ENCODE data around the gene TBC1D30.

Gene TBC1D30

DNA sequence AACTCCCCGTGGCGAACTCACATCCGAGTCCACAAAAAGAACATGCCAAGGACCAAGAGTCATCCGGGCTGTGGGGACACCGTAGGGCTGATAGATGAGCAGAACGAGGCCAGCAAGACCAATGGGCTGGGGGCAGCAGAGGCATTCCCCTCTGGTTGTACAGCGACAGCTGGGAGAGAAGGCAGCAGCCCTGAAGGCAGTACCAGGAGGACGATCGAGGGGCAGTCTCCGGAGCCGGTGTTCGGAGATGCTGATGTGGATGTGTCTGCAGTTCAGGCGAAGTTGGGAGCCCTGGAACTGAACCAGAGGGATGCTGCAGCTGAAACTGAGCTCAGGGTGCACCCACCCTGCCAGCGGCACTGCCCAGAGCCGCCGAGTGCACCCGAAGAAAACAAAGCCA, 50.7 kb downstream of the TBC1D30 start:
- no peak for DNase-seq

DNA sequence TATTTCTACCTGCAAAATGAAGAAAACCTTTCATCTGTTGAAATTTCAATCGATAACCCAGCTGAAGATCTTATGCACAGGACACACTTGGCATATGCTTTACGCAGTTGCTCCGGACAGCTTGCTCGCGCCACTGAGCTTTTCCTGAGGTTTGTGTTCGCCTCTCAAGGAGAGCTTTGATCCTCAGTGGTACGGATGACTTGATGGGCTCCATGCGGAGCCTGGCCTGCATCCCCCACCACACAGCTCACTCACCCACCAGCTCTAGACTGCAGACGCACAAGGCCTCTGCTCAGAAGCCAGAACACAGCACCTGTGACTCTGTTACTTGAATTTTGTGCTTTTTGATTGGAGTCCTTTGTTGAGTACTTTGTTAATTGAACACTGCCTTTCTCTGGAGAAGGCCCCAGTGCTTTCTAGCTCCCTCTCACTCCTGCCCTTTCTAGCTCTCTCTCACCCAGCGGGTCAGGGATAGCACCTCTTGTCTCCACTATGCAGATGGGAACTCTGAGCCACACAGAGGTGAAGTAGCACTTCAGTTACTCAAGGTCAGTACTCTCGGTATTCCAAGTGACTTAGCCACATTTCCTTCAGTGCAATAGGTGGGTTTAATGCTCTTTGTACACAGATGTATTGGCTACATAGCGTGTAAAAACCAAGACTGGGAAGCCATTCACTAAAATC, 52.1 kb downstream of the TBC1D30 start:
- DNase-seq = no peak

DNA sequence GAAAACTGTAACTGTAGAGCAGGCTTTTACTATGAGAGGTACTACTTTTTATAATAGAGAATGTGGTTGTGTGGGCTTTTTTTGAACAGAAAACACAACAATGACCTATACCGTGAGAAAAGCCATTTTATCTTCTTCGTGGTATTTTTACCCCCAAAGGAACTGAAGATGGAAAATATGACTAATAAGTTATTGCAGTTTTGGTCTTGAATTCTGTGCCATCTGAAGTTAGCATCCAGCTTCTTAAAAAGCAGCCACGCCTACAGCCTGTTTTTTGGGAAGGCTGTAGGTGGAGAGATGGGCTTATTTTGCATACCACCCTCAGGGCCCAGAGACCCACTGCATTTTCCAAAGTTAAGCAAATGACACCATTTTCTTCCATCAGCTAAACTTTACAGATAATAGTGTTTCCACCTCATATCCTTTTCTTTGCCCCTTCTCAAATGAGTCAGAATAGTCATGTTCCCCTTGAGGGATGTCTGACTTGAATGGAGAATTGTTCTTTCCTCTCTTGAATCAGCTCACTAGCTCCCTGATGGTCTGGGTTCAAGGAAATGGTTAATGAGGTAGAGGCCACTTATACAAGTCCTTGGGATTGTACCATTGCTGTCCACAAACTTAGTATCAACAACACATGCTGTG, 53.0 kb downstream of the TBC1D30 start:
- no peak for DNase-seq

DNA sequence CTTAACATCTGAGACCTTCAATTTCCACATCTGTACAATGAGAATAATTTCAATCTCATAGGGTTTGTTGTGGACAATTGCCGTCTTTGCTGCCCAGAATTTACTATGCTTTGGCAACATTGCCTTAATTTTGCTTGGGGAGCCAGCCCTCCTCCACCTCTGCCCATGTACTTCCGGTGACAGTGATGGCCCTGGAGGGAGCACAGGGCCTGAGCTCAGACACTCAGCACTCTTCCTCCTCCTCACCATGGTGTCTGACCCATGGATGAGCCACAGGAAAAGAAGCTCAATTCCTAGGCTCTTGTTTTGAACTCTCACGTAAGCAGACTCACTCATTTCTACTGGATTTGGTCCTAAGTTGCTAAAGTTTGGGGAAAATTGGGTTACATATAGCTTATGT, 58.2 kb downstream of the TBC1D30 start:
- DNase-seq = no peak

DNA sequence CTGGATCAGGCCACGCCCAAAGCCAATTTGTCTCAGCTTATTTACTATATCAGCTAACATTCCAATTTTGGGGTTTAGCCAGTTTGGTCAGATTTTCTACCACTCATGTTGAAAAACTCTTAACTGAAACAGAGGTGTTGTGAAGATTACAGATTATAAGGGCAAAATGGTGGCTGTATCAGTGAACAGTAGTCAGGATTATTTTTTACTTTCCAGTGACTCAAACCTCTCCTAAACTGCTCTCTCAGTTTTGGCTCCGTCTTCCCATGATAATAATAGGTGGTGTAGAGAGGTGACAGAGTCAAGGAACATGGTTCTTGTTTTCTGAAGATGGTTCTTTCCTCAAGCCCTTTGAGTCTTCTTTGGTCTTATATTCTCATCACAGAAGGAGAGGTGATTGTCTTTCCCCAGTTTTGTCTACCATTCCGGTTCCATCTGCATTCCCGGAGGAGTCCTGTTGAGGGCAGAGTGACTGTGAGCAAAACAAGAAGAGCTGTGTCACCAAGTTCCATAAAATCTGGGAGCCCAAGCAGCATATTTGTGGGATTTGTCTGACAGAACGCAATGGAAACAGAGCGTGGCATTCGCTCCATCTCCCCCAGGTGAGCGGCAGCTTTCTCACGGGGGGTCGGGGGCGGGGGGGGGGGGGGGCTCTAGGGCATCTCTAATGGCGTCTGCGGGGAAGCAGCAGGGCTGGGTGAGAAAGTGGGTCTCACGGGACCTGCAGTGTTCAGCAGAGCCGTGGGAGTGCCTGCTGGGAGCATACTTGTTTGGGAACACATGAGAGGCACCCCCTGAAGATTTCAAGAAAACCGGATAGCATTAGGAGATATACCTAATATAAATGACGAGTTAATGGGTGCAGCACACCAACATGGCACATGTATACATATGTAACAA, 59.1 kb downstream of the TBC1D30 start:
- no peak for DNase-seq

DNA sequence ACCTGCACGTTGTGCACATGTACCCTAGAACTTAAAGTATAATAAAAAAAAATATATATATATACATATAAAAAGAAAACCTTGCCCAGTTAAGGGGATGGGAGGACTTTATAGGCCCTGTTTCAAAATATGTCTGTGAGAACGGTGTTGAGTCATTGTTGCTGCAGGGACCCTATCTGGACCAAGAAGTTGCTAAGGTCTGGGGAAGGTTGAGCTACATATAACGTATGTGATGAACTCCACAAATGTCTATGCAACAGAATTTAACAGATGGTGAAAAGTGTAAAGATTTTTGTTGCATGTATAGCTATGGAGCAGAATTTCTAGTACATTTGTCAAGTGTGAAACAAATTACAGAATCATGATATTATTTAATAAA, 59.7 kb downstream of the TBC1D30 start:
- DNase-seq = no peak

DNA sequence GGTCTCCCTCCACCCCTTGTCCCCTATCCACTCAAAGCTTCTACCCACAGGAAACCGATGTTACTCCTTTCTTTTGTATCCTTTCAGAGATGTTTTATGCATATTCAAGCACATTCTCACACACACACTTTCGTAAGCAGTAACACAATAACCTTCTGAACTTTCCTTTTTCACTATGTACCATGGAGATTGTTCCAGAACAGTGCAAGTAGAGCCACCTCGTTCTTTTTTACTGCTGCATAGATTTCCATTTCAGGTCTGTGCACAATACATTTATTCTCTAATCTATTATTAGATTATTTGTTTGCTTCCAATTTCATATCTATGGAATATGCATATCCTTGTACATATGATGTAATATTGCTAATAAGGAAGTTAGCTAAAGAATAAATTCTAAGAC, 60.3 kb downstream of the TBC1D30 start:
- DNase-seq = no peak

DNA sequence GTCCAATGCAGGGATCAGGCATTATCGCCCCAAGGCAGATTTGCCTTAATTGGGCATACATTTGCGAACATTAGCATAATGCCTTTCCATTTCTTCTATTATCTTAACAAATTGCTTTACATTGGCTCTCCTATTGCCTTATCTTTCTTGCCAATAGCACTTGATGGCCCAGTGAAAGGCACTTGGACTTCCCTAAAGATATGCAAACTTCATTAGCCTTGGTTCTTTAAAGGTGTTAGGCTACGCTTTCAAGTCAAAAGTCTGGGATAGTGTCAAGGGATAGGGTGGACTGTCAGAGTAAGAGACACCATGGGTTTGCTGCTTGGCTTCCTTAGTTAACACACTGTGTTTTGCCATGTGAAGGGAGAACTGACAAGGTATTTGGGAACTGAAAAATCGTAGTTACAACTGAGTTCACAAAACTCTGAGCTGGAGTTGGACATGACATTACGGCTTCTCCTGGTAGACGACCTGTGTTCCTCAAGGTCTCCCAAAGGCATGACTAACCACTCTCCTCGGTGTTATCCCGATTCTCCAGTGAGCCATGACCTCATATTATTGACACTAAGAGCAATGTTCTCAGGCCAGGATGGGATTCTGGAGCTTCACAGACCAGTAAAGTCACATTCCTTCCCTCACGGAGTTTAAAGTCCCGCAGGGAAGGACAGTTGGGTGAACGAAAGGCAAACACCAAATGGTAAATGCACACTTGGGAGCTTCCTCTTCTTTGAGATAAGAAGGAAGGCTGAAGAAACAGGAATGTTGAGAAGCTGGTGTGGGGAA, 65.2 kb downstream of the TBC1D30 start:
- DNase-seq = no peak

DNA sequence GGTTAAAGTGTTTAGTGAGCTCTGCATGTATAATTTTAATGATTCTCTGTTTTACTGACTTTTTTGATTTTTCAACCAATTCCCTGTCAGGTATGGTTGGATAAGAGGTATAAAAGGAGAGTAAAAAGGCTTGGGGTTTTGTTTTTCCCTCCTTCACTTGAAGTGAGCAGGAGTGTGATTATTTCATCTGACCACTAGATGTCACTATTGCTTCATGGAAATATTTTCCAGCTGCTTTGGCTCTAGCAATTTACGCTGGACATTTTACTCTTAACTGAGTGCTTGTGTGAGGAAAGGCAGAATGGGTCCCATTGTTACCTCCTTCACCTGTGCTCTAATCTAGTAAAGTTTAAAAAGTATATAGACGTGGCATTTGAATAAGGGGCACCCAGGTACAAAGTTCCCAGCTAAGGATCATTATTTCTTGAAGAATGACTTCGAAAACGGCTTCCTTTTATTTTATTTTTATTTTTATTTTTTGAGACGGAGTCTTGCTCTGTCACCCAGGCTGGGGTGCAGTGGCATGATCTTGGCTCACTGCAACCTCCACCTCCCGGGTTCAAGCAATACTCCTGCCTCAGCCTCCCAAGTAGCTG, 66.5 kb downstream of the TBC1D30 start:
- no peak for DNase-seq

DNA sequence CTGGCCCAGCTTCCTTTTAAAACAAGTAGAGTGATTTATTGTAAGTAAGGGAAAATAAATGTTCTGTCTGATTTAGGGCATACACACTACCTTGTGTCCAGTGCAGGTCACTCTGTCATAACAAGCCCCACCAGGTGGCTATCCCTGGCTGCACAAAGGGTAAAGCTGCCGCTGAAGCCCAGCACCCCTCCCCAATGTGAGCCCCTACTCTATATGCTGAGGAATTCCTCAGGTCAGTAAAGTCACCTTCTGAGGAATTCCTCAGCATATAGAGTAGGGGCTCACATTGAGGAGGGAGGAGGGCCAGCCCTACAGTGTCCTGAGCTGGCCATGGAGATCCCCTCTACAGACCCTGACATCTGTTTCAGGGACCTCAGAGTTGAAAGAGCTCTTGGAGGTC, 67.2 kb downstream of the TBC1D30 start:
- no peak for DNase-seq

DNA sequence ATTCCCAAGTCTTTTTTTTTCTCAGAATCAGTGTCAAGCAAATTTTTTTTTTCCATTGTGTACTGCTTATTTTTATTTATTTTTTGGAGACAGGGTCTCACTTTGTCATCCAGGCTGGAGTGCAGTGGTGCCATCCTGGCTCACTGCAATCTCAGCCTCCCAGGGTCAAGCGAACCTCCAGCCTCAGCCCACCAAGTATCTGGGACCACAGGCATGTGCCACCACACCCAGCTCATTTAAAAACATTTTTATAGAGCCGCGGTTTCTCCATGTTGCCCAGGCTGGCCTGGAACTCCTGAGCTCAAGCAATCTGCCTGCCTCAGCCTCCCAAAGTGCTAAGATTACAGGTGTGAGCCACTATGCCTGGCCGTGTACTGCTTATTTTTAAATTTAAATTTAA, 68.1 kb downstream of the TBC1D30 start:
- no peak for DNase-seq

DNA sequence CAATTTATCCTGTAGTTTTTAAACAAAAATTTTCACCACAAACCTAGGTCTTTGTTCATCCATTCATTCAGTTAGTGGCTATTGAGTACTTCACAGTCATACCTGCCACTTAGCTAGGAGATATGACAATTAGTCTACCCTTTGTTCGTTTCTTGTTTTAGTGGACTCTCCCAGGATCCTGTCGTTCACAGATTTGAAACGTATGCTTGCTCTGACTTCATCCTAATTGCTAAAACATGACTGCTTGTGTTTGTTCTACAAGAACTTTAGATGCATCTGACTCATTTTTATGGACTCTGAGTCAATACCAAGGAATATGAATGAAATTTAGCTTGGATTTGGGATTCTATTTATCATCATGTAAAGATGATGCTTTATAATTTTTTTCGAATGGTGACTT, 69.5 kb downstream of the TBC1D30 start:
- no peak for DNase-seq

DNA sequence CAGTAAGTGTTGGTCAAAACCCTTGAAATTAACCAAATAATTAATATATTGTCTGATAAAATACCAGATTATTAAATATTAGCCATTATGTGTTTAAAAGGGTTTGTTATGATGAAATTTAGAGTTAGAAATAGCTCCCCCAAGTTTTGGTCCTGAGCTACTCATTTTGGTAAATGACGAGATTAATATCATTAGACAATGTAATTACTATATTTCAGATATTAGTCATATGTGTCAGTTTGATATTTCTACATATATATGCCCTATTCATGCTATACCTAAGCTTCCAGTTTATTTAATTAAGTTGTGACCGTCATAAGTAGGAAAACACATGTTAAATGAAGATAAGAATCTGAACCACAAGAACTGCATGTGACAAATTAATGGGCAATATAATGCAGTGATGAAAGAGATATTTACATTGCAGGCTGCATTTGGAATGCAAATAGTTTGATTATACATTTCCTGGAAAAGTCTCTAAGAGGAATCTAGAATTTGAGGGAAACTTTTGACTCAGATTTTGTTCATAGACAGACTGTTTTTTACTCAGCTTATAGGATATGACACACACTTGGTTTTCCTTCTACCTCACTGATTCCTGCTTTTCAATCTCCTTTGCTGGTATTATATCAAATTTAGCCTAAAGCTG, 70.5 kb downstream of the TBC1D30 start:
- DNase-seq = no peak

DNA sequence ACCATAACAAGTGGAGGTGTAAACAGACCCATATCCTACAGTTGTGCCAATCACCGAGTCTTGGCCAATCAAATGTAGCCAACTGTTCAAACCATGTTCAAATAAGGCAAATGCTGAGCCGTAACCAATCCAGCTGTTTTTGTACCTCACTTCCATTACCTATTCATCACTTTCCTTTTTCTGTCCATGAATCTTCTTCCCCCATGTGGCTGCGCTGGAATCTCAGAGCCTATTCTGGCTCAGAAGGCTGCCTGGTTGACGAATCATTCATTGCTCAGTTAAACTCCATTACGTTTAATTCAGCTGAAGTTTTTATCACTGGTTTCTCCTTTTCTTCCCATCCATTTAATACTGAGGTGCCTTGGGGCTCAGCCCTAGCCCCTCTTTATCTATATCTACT, 71.1 kb downstream of the TBC1D30 start:
- no peak for DNase-seq

DNA sequence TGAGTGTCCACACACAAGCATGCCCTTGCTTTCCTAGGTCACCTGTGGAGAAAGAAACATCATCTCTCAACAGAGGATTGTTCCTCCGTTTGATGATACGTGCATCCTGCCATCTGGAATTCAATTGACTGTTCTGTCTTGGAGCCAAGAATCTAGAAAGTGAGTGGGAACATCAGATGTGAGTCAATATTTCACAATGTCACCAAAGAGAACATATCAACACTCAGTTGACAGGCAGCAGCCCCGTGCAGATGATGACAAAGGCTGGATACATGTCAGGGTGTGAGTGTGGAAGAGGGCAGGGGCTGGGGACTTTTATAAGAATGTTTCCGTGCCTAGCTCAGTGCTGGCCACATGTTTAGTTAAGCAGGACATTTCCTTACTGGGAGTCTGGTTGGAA, 76.1 kb downstream of the TBC1D30 start:
- no peak for DNase-seq

DNA sequence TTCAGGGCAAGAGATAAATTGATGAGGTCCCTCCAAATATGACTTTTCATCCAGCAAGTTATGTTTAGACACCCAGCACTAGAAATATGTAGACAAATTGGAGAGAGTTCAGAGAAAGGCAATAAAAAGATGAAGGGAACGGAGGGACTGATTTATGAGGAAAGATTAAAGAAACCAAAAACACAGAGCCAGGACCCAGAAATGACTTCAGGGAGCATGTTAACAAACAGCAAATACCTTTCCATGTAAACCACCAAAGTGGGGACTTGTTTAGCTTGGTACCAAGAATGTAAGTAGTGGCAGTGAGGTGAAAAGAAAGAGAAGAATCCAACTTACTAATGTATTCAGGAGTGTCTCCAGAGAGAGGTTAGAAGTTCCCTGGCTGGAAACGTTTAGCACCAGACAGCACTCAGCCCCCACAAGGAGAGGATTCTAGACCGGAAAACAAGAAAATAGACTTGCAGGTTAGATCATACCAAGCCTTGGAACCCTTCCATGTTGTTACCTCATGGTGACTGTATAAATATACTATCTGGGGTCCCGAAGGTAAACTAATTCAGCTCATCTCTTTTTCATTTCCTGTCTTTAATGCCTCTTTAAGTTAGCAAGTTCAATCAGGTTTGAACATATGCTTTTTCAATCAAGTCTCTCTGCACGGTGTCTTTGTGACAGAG, 79.2 kb downstream of the TBC1D30 start:
- DNase-seq = no peak

DNA sequence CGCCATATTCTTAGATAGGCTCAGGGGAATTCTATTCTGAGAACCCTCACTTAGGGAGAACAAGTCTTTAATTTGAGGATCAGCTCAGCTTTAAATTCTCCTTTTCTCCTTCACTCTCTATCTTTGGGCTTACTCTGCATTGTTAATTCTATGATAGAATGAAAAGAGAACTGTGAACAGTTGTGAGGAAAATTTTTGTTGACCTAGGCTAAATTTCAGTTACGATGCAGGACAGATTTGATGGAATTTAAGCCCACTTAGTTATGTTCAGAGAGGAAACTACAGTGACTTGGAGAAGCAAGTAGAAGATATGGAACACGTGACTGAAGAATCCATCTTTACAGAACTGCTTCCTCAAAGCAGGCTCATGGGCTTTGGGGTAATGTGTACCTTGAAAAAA, 82.7 kb downstream of the TBC1D30 start:
- DNase-seq = no peak

DNA sequence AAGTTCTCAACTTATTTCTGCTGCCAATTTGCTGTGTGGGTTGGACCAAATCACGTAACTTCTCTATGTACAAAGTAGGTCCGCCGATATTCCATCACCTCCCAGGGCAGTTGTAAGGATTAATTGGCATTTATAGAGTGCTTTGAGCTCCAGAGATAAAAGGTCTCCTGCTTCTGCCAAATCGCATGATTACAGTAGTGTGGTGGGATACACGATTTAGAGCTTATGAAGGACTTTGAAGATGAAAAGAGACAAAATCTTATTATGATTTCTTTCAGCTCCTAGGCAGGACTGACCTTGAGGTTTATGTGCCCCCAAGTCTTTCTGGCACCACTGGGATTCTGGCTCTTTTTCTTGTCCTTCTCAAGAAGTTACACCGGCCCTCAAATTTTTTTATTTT, 84.7 kb downstream of the TBC1D30 start:
- DNase-seq = no peak

DNA sequence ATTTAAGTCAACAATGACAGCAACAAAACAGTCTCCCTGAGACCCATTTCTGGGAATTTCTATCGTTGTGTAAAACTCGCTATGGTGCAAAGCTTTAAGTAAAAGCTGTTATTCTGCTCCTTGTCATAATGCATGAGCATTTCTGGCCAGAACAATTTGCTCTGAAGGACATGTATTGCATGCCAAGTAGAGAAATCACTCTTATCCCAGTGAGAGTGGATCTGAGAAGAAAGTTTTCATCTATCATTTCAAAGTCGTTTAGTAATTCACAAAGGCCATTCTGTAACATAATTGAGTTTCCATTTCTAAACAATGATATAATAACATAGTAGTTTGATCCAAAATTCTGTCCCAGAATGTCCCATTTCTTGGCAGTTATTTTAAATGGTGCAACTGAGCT, 86.6 kb downstream of the TBC1D30 start:
- DNase-seq = no peak

DNA sequence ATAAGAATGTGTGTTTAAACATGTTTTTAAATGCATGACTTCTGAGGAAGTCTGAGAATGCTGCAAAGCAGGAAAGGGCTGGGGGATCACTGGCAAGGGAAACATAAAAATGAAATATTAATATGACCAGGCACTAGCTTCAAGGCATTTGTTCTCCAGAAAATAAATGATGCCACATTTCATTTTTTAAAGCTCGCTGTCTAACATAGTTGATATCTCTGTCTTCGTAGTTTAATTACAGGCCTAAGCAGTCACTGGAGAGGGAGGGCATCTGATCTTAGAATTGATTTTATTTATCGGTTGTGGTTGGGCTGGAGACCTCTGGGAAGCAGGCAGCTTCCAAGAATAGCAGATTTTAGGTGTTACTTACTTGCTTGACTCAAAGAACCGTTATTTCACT, 87.5 kb downstream of the TBC1D30 start:
- DNase-seq = no peak

DNA sequence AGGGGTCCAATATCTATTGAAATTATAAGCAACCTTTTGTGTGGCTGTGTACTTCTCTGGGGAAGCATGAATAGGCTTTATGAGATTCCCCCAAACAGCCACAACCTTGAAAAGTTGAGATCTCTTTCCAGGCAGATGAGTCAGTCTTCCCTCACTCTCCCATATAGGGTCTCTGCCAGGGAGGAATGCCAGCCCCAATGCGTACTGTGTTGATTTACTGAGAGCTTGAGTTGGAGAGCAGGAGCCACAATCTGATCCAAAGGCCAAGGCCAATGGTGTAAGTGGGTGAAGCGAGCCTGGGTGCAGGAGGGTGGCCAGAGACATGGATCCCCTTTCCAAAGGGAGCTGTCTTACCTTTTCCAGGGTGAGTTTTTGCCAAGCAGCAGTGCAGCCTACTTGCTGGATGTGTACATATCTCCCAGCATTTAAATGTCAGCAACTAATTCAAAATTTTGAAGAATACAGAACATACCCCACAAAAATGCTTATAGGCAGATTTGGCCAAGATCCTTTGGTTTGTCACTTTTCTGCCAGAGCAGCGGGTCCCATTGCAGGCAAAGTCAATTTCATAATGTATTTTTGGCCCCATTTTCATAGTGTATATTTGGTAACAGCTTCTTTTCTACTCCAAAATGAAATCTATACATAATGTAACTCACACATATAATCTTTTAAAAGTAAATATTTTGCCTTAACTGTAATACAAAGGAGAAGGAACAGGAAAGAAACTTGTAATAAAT, 88.2 kb downstream of the TBC1D30 start:
- no peak for DNase-seq

Measured in activated CD4-positive, alpha-beta T cell treated with anti-CD3 and anti-CD28 coated beads for 48 hours (primary cell).